Smooth muscle cell (in vitro differentiated cells): Measurements from ENCODE around the gene HEATR1. TPM values are rescaled to one million over a fixed set of nuclear protein-coding genes. Genes with fewer than 3 reads are reported as not detected.

Experiments
- DNase-seq: peaks from one replicate; lab custom pipeline; 2025; ENCODE audit not compliant: unreplicated experiment; lab: John Stamatoyannopoulos, UW
- H2AFZ ChIP-seq: fragments of 200-600 bp; sonication (generic); 2 replicates; pipeline ENCODE4 v1.6.0; 2016; ENCODE audit warnings: antibody characterized with exemption, low read depth, mild to moderate bottlenecking
- H3F3A ChIP-seq: fragments of 200-600 bp; sonication (generic); 2 replicates; pipeline ENCODE4 v1.6.0; 2017; ENCODE audit warnings: antibody characterized with exemption, low read depth
- H3K27ac ChIP-seq: fragments of 200-600 bp; sonication (generic); 2 replicates; pipeline ENCODE4 v1.5.1; 2016; ENCODE audit warnings: low read depth, mild to moderate bottlenecking
- H3K27me3 ChIP-seq: fragments of 200-600 bp; sonication (generic); 2 replicates; pipeline ENCODE4 v1.6.1; 2016; ENCODE audit warnings: low read depth, mild to moderate bottlenecking
- H3K36me3 ChIP-seq: fragments of 200-600 bp; sonication (generic); 2 replicates; pipeline ENCODE4 v1.5.1; 2016; ENCODE audit warnings: low read depth
- H3K4me1 ChIP-seq: fragments of 200-600 bp; sonication (generic); 2 replicates; pipeline ENCODE4 v1.5.1; 2016; ENCODE audit warnings: low read depth
- H3K4me2 ChIP-seq: fragments of 200-600 bp; sonication (generic); 2 replicates; pipeline ENCODE4 v1.6.0; 2016; ENCODE audit warnings: mild to moderate bottlenecking
- H3K4me3 ChIP-seq: fragments of 200-600 bp; sonication (generic); 2 replicates; pipeline ENCODE4 v1.5.1; 2016; ENCODE audit warnings: mild to moderate bottlenecking
- H3K79me2 ChIP-seq: fragments of 200-600 bp; sonication (generic); 2 replicates; pipeline ENCODE4 v1.6.0; 2016; ENCODE audit warnings: low read depth, mild to moderate bottlenecking
- H3K9ac ChIP-seq: fragments of 200-600 bp; sonication (generic); 2 replicates; pipeline ENCODE4 v1.6.0; 2016; ENCODE audit warnings: low read depth
- H3K9me3 ChIP-seq: fragments of 200-600 bp; sonication (generic); replicated peaks from 2 replicates; pipeline ENCODE4 v1.5.1; 2016; ENCODE audit warnings: low read depth
- H4K20me1 ChIP-seq: fragments of 200-600 bp; sonication (generic); 2 replicates; pipeline ENCODE4 v1.6.0; 2016; ENCODE audit warnings: low read depth
- CTCF ChIP-seq: fragments of 200-600 bp; sonication (generic); IDR thresholded peaks from 2 replicates; pipeline ENCODE4 v1.5.1; 2017; ENCODE audit warnings: borderline replicate concordance, mild to moderate bottlenecking, antibody characterized with exemption; ENCODE audit not compliant: insufficient read depth, poor library complexity, severe bottlenecking
- WGBS: methylation state at CpG from one replicate; pipeline ENCODE4 v1.1.7; 2016; ENCODE audit warnings: low lambda C conversion rate; 5-methylcytosine and 5-hydroxymethylcytosine counted together
- polyA plus RNA-seq: library from polyadenylated mRNA; unstranded; fragments of >200 nt; fragmentation: Nextera tagmentation; extraction: Ambion mirVana; gene quantifications from 2 replicates; pipeline ENCODE4 v1.2.1, GENCODE V29; 2016
- total RNA-seq: library from RNA; depleted of rRNA; stranded (reverse); fragments of >200 nt; gene quantifications from 2 replicates; pipeline ENCODE4 v1.2.3, GENCODE V29; 2014

Gene HEATR1
- total and polyA plus RNA-seq, 2 experiments from 2014 or later = 6.9 to 25.3 TPM

GRCh38 chr1:236552096-236552495 is 52.2 kb downstream of the HEATR1 start:
- Histone ChIP-seq H3K27me3 (no peaks in the 10 kb centered on the region), H3K36me3 (peaks cover 43% of the 10 kb centered on the region), H3F3A (no peaks in the 10 kb centered on the region), H3K4me3 (no peak overlapping the region), H3K79me2 (no peaks in the 10 kb centered on the region), H4K20me1 (no peaks in the 10 kb centered on the region), H3K4me1 (no peaks in the 10 kb centered on the region), H3K9ac (no peak overlapping the region), H3K9me3 (no peaks in the 10 kb centered on the region), H3K27ac (no peak overlapping the region), H3K4me2 (no peak overlapping the region), H2AFZ (no peak overlapping the region)
- DNase-seq = no peak
- WGBS = 81% methylated on average over 6 of the region's 6 CpGs
- no peak for TF ChIP-seq CTCF

GRCh38 chr1:236550961-236551851 is 53.1 kb downstream of the HEATR1 start:
- 80% methylated on average over 13 of the region's 13 CpGs for WGBS
- H3K36me3 ChIP-seq = peaks cover 41% of the 10 kb centered on the region
- no peak for TF ChIP-seq CTCF

GRCh38 chr1:236548452-236548851 is 55.9 kb downstream of the HEATR1 start:
- no peaks in the 10 kb centered on the region for H4K20me1 ChIP-seq
- no peaks in the 10 kb centered on the region for H3K79me2 ChIP-seq
- H3K4me1 ChIP-seq = no peaks in the 10 kb centered on the region
- H3K36me3 ChIP-seq = peaks cover 33% of the 10 kb centered on the region
- TF ChIP-seq CTCF = no peak
- H3K9ac ChIP-seq = no peak overlapping the region
- H3K27me3 ChIP-seq = no peaks in the 10 kb centered on the region
- 80% methylated on average over 6 of the region's 6 CpGs for WGBS
- H3K9me3 ChIP-seq = no peaks in the 10 kb centered on the region
- H3K4me2 ChIP-seq = no peak overlapping the region
- H3K27ac ChIP-seq = no peak overlapping the region
- no peak for DNase-seq
- H3F3A ChIP-seq = no peaks in the 10 kb centered on the region
- no peak overlapping the region for H2AFZ ChIP-seq
- no peak overlapping the region for H3K4me3 ChIP-seq

More at GRCh38 chr1:236550961-236551851, 53.1 kb downstream of the HEATR1 start:
- no peaks in the 10 kb centered on the region for H4K20me1 ChIP-seq
- no peak overlapping the region for H3K4me2 ChIP-seq
- H3K4me1 ChIP-seq = no peaks in the 10 kb centered on the region
- no peak for DNase-seq
- no peaks in the 10 kb centered on the region for H3K27me3 ChIP-seq
- no peak overlapping the region for H3K4me3 ChIP-seq
- H3F3A ChIP-seq = no peaks in the 10 kb centered on the region
- H3K9ac ChIP-seq = no peak overlapping the region
- H3K9me3 ChIP-seq = no peaks in the 10 kb centered on the region
- no peak overlapping the region for H3K27ac ChIP-seq
- no peaks in the 10 kb centered on the region for H3K79me2 ChIP-seq
- H2AFZ ChIP-seq = no peak overlapping the region

GRCh38 chr1:236545621-236546169 is 58.6 kb downstream of the HEATR1 start:
- no peak for DNase-seq
- peaks cover 18% of the 10 kb centered on the region for H3K36me3 ChIP-seq
- no peaks in the 10 kb centered on the region for H4K20me1 ChIP-seq
- H3F3A ChIP-seq = no peaks in the 10 kb centered on the region
- 65% methylated on average over 3 of the region's 3 CpGs for WGBS
- H3K4me3 ChIP-seq = no peak overlapping the region
- H2AFZ ChIP-seq = no peak overlapping the region
- H3K27ac ChIP-seq = no peak overlapping the region
- H3K9me3 ChIP-seq = no peaks in the 10 kb centered on the region
- no peaks in the 10 kb centered on the region for H3K4me1 ChIP-seq
- no peaks in the 10 kb centered on the region for H3K79me2 ChIP-seq
- no peaks in the 10 kb centered on the region for H3K27me3 ChIP-seq
- no peak overlapping the region for H3K9ac ChIP-seq
- no peak overlapping the region for H3K4me2 ChIP-seq
- TF ChIP-seq CTCF = no peak
